Measurements from ENCODE around the gene FLT3.

DNA sequence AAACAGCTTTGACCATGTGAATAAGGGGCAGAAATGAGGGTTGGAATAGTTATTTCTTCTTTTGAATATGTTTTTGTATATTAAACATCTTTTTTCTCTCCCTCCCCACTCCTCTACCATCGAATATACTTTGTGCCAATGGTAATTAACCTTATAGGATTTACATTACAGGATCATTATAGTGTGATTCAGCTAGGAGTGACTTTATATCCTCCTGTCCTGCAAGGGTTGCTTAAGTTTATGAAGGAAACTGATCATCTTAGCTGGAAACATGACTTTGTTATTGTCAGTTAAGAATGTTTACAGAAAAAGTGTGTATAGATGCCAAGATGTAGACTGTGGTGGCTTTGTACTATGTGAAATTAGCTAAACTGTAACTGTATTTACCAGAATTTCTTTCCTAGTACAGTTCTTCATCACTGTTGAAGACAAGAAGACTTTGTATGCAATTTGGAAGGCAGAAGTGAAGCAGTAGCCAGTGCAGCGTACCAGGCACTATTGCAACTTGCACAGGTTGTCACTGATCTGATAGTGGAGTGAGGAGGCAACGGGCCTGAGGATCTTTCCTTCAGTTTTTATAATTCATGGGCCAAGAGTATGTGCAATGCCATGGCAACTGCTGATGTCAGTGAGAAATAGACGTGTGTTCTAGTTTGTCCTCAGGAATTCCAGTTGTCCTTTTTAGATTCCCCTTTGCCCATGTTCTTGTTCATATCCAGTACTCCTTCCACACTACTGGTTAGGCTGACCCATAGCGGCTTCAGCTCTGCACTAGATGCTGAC is 29.7 kb upstream of the FLT3 start:
- TF ChIP-seq CTCF (IDR thresholded peaks at IDR 0.05), result no peak
- no peak for TF ChIP-seq POLR2A (IDR thresholded peaks at IDR 0.05)
- TF ChIP-seq POLR2AphosphoS5 (IDR thresholded peaks at IDR 0.05), result no peak
- no peak for TF ChIP-seq EP300 (IDR thresholded peaks at IDR 0.05; ENCODE audit: low read depth)
